BLaER1 (cell line): ENCODE measurements around the gene LITAF.

ENCODE experiments used
- H3K27ac ChIP-seq: shearing (Covaris generic); formaldehyde crosslinking; 2 replicates; pipeline ENCODE4 v1.8.1; 2022
- H3K27me3 ChIP-seq: shearing (Covaris generic); formaldehyde crosslinking; 2 replicates; pipeline ENCODE4 v1.8.1; 2022
- H3K36me3 ChIP-seq: shearing (Covaris generic); formaldehyde crosslinking; 2 replicates; pipeline ENCODE4 v1.8.1; 2022
- H3K4me1 ChIP-seq: shearing (Covaris generic); formaldehyde crosslinking; 2 replicates; pipeline ENCODE4 v1.8.1; 2022
- H3K4me2 ChIP-seq: shearing (Covaris generic); formaldehyde crosslinking; 2 replicates; pipeline ENCODE4 v1.8.1; 2022
- H3K4me3 ChIP-seq: shearing (Covaris generic); formaldehyde crosslinking; 2 replicates; pipeline ENCODE4 v1.8.1; 2022
- H3K9ac ChIP-seq: shearing (Covaris generic); formaldehyde crosslinking; 2 replicates; pipeline ENCODE4 v1.8.1; 2022
- H3K9me3 ChIP-seq: shearing (Covaris generic); formaldehyde crosslinking; 2 replicates; pipeline ENCODE4 v1.8.1; 2022
- H4K20me1 ChIP-seq: shearing (Covaris generic); formaldehyde crosslinking; 2 replicates; pipeline ENCODE4 v1.8.1; 2022
- Cebpa-rat ChIP-seq: shearing (Covaris generic); IDR thresholded peaks from 2 replicates; pipeline ENCODE4 v1.8.1; 2022

LITAF gene

DNA sequence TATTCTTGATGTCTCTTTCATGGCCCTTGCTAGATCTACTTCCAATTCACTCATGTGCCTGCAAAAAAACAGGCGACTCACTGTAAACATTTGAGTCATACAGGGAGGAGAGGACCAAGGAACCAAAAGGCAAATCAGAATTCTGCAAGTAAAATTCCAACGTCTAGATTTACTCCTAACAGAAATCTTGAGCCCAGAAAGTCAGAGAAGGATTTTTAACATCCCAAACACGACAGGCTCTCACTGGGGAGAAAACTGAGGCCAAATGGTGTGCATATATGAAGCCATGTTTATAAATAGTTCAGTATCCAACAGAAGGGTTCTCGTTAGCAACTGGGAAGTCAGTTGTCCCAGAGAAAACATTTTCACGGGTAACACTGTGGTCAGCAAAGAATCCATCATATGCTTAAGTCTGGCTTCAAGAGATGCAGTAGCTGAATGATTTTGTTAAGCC lies 40.1 kb downstream of the LITAF start:
- Histone ChIP-seq H3K4me1 (peaks cover 23% of the 10 kb centered on the region), H3K27ac (no peak overlapping the region), H3K9me3 (peaks cover 9% of the 10 kb centered on the region), H3K4me2 (no peak overlapping the region), H3K9ac (no peak overlapping the region), H4K20me1 (no peaks in the 10 kb centered on the region), H3K36me3 (peaks cover 35% of the 10 kb centered on the region), H3K27me3 (no peaks in the 10 kb centered on the region), H3K4me3 (no peak overlapping the region)
- no peak for TF ChIP-seq Cebpa-rat

DNA sequence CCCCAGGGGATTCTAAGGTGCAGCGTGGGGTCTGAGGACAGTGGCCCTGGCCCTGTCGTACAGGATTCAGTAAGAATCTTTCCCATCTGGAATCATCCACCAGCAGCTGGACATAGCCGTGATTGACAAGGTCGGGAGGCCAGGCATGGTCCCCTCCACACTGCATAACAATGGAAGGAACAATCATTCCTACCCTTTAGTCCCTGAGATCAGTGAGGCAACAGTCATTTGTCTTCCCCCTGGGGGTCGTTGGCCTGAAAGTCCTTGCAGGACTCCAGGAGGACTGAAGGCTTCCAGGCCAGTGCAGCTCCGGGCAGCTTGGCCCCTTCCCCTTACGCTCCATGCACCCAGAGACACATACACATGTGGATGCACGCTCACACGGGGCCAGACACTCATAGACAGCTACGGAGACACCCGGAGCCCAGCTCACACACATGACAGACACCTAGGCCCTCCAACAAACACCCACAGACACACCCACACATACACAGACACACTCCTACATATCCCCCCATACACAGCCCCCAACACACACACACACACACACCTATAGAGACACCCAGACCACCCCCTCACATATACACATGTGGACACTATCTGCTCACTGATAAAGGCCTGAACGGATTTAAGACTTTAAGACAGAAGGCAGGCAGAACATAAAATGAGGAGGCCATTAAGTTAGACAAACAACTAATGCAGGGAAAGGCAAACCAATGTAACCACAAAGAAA lies 42.9 kb downstream of the LITAF start:
- TF ChIP-seq Cebpa-rat, result no peak
- peaks cover 18% of the 10 kb centered on the region for H3K4me1 ChIP-seq
- no peak overlapping the region for H3K9ac ChIP-seq
- no peak overlapping the region for H3K27ac ChIP-seq
- H3K4me3 ChIP-seq, result no peak overlapping the region
- no peaks in the 10 kb centered on the region for H4K20me1 ChIP-seq
- peaks cover 8% of the 10 kb centered on the region for H3K36me3 ChIP-seq
- H3K4me2 ChIP-seq, result no peak overlapping the region
- no peaks in the 10 kb centered on the region for H3K27me3 ChIP-seq
- H3K9me3 ChIP-seq, result no peaks in the 10 kb centered on the region

DNA sequence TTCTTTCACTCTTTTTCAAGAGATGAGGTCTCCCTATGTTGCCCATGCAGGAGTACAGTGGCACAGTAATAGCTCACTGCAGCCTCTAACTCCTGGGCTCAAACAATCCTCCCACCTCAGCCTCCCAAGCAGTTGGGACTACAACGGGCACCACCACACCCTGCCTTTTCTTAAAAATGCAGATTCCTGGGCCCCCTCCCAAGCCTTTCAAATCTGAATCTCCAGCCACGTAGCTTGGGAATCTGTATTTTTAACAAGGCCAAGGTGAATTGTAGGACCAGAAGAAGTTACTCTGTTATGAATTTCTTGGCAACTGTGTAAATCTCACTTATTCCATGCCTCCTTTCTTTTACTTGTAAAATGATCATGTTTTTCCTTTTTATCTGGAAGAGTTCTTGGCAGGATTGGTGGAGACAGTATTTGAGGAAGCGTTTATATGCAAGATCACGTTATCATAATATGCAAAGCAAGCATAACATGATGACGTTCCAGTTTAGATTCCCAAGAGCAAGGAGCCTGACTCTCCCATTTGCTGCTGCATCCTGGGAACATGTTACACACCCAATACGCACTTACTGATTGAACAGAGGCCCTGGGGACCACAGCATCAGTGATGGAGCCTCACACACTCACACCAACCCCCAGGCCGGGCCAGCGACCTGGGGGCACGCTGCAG lies 44.5 kb downstream of the LITAF start:
- Histone ChIP-seq H3K36me3 (no peaks in the 10 kb centered on the region), H3K9me3 (no peaks in the 10 kb centered on the region), H3K4me1 (peaks cover 18% of the 10 kb centered on the region), H3K4me3 (no peak overlapping the region), H4K20me1 (no peaks in the 10 kb centered on the region), H3K4me2 (peak overlapping the region; percentile 42), H3K9ac (no peak overlapping the region), H3K27ac (no peak overlapping the region), H3K27me3 (no peaks in the 10 kb centered on the region)
- TF ChIP-seq Cebpa-rat, result no peak

DNA sequence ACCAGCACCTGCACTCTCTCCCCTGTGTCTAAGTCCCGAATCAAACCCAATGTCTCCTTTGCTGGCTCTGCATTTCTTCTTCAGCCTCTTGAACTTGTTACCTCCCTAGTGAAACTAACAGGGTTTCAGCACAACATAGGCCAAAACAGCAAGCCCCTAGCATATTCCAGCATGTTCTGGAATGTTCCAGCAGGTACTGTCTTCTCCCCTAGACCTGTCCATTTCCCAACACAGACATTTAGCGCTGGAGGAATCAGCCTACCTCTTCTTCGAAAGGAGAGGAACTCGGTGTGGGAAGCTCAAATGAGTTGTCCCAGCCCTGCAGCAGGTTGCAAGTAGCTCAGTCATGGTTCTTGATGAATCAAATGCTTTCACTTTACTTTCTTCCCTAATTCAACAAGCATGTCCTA lies 47.1 kb downstream of the LITAF start:
- no peak overlapping the region for H3K4me3 ChIP-seq
- H3K36me3 ChIP-seq, result no peaks in the 10 kb centered on the region
- no peak overlapping the region for H3K9ac ChIP-seq
- no peaks in the 10 kb centered on the region for H3K9me3 ChIP-seq
- H3K4me1 ChIP-seq, result peaks cover 26% of the 10 kb centered on the region
- no peak for TF ChIP-seq Cebpa-rat
- H3K4me2 ChIP-seq, result no peak overlapping the region
- H4K20me1 ChIP-seq, result no peaks in the 10 kb centered on the region
- no peak overlapping the region for H3K27ac ChIP-seq
- no peaks in the 10 kb centered on the region for H3K27me3 ChIP-seq

DNA sequence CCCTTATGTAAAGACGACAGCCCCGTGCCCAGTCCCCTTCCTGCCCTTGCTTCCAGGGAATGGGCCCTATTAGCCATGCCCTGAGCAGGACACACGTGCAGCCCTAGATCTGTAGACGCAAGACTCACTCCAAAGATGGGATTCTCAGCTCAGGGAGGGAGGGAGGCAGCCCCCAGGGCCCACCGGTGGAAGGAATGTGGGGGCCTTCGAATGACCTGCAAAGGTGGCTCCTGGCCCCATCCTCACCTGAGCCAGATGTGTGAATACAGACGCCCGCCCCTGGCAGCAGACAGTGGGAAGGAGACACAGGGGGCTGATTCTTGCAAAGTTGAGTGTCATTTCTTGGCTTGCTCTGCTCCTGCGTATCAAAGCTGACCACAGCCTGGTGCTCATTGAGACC lies 47.8 kb downstream of the LITAF start:
- Histone ChIP-seq H3K4me2 (no peak overlapping the region), H3K36me3 (no peaks in the 10 kb centered on the region), H3K4me1 (peaks cover 25% of the 10 kb centered on the region), H3K4me3 (no peak overlapping the region), H3K27ac (no peak overlapping the region), H3K27me3 (no peaks in the 10 kb centered on the region), H3K9ac (no peak overlapping the region), H3K9me3 (no peaks in the 10 kb centered on the region), H4K20me1 (no peaks in the 10 kb centered on the region)
- TF ChIP-seq Cebpa-rat, result no peak

DNA sequence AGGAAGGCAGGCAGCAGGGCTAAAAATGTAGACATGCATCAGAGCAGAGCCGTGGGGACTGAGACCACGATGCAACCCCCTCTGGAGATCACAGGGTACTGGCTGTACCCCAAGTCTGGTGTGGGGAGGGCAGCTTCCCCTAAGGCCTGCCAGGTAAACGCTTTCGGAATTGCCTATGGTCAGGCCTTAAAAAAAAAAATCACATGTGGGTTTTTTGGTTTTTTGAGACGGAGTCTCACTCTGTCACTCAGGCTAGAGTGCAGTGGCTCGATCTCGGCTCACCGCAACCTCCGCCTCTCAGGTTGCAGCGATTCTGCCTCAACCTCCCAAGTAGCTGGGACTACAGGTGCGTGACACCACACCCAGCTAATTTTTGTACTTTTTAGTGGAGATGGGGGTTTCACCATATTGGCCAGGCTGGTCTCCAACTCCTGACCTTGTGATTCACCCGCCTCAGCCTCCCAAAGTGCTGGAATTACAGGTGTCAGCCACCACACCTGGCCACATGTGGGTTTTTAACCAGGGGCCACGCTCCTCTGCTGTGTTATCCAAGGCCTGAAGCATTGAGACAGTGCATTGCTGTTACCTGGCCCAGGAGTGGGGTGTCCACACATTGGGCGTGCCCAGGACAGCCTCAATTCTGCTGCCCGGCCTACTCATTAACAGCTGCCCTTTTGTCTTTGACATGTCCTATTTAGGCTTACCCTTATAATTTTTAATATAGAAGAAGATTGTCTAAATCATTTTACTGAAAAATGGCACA lies 50.4 kb downstream of the LITAF start:
- no peaks in the 10 kb centered on the region for H3K9me3 ChIP-seq
- no peak for TF ChIP-seq Cebpa-rat
- H3K27ac ChIP-seq, result no peak overlapping the region
- no peaks in the 10 kb centered on the region for H4K20me1 ChIP-seq
- H3K4me3 ChIP-seq, result no peak overlapping the region
- peaks cover 8% of the 10 kb centered on the region for H3K4me1 ChIP-seq
- H3K4me2 ChIP-seq, result peak overlapping the region; percentile 5; the same call in 1 of the 2 replicates
- H3K9ac ChIP-seq, result no peak overlapping the region
- H3K36me3 ChIP-seq, result no peaks in the 10 kb centered on the region
- H3K27me3 ChIP-seq, result no peaks in the 10 kb centered on the region

DNA sequence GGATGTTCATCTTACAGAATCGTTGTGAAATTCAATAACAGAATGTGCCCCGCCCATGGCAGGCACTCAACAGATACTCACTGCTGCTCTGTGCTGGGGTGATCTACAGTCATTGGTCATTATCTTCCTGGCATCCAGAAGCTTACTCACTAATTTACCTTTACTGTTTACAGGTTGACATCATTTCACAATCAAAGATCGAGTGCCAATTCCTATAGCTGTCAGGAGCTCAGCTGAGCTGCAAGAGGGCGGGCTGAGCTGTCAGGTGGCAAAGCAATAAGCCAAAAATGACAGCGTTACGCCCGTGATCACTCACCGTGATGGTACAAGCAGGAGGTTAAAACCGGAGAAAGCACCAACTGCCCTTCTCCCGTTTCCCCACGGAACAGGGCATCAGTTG lies 51.2 kb downstream of the LITAF start:
- Histone ChIP-seq H3K9ac (no peak overlapping the region), H3K4me1 (peaks cover 9% of the 10 kb centered on the region), H3K4me3 (no peak overlapping the region), H3K36me3 (no peaks in the 10 kb centered on the region), H3K9me3 (no peaks in the 10 kb centered on the region), H3K27me3 (no peaks in the 10 kb centered on the region), H3K4me2 (peak overlapping the region; percentile 5; the same call in 1 of the 2 replicates), H3K27ac (no peak overlapping the region), H4K20me1 (no peaks in the 10 kb centered on the region)
- TF ChIP-seq Cebpa-rat, result no peak

DNA sequence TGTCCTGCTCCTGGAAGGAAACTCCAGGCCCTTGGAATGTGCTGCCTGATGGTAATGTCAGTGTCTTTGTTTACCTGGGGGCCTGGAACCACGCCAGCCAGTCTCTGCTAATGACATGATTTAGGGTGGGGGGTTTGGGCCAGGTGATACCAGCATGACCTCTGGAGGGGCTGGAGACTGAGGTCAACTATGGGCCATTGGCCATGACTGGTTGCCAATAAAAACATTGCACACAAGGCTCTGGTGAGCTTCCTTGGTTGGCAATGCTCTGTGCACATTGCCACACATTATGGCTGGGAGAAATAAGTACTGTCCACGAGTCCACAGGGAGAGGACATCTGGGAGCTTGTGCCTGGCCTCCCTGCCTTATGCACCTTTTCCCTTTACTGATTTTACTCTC lies 52.5 kb downstream of the LITAF start:
- H4K20me1 ChIP-seq, result no peaks in the 10 kb centered on the region
- H3K9me3 ChIP-seq, result no peaks in the 10 kb centered on the region
- H3K27ac ChIP-seq, result no peak overlapping the region
- H3K4me2 ChIP-seq, result no peak overlapping the region
- peaks cover 19% of the 10 kb centered on the region for H3K4me1 ChIP-seq
- H3K4me3 ChIP-seq, result no peak overlapping the region
- no peak overlapping the region for H3K9ac ChIP-seq
- H3K36me3 ChIP-seq, result no peaks in the 10 kb centered on the region
- TF ChIP-seq Cebpa-rat, result no peak
- no peaks in the 10 kb centered on the region for H3K27me3 ChIP-seq

DNA sequence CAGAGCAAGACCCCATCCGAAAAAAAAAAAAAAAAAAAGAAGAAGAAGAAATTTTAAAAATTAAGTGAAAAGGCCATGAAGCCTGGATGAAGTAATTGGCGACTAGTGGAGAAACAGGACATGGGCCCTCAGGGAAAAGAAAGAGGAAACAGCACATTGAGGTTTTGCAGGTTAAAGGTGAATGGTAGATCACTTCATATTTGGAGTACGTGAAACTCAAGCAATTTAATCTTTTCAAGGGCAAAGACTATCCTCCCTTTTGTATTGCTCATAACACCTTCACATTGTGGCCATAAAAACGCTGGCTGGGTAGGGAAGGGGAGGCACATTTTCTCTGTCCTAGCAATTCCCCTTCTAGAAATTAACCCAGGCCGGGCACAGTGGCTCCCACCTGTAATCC lies 53.1 kb downstream of the LITAF start:
- no peaks in the 10 kb centered on the region for H3K27me3 ChIP-seq
- H3K9ac ChIP-seq, result no peak overlapping the region
- H3K4me1 ChIP-seq, result peaks cover 19% of the 10 kb centered on the region
- H3K36me3 ChIP-seq, result no peaks in the 10 kb centered on the region
- H3K27ac ChIP-seq, result no peak overlapping the region
- H3K4me3 ChIP-seq, result no peak overlapping the region
- no peaks in the 10 kb centered on the region for H4K20me1 ChIP-seq
- TF ChIP-seq Cebpa-rat, result no peak
- no peak overlapping the region for H3K4me2 ChIP-seq
- H3K9me3 ChIP-seq, result no peaks in the 10 kb centered on the region
